ENCODE data around the gene TWIST2. TPM values are rescaled to one million over a fixed set of nuclear protein-coding genes. Genes with fewer than 3 reads are reported as not detected.

Gene TWIST2
- total RNA-seq, 2 donors from 2014 or later: 23.5 to 52.9 TPM

GRCh38 chr2:238922435-238922834, 74.5 kb downstream of the TWIST2 start:
- no peaks in the 10 kb centered on the region for H3K27me3 ChIP-seq (replicated peaks; ENCODE audit: insufficient read depth)
- TF ChIP-seq, protein P1, sequence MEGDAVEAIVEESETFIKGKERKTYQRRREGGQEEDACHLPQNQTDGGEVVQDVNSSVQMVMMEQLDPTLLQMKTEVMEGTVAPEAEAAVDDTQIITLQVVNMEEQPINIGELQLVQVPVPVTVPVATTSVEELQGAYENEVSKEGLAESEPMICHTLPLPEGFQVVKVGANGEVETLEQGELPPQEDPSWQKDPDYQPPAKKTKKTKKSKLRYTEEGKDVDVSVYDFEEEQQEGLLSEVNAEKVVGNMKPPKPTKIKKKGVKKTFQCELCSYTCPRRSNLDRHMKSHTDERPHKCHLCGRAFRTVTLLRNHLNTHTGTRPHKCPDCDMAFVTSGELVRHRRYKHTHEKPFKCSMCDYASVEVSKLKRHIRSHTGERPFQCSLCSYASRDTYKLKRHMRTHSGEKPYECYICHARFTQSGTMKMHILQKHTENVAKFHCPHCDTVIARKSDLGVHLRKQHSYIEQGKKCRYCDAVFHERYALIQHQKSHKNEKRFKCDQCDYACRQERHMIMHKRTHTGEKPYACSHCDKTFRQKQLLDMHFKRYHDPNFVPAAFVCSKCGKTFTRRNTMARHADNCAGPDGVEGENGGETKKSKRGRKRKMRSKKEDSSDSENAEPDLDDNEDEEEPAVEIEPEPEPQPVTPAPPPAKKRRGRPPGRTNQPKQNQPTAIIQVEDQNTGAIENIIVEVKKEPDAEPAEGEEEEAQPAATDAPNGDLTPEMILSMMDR (IDR thresholded peaks at IDR 0.05): no peak
- TF ChIP-seq POLR2AphosphoS5 (IDR thresholded peaks at IDR 0.05) (no peak), POLR2A (IDR thresholded peaks at IDR 0.05) (no peak)
- WGBS: 83% methylated on average over 9 of the region's 9 CpGs
- no peaks in the 10 kb centered on the region for H3K4me1 ChIP-seq (replicated peaks)
- H3K9me3 ChIP-seq: no peaks in the 10 kb centered on the region
- DNase-seq (ENCODE audit: low spot score): no peak
- H3K27ac ChIP-seq: no peak overlapping the region
- no peaks in the 10 kb centered on the region for H3K36me3 ChIP-seq
- intact Hi-C loops (cut with DNase I): no loop called here
- no peak overlapping the region for H3K4me3 ChIP-seq

DNA sequence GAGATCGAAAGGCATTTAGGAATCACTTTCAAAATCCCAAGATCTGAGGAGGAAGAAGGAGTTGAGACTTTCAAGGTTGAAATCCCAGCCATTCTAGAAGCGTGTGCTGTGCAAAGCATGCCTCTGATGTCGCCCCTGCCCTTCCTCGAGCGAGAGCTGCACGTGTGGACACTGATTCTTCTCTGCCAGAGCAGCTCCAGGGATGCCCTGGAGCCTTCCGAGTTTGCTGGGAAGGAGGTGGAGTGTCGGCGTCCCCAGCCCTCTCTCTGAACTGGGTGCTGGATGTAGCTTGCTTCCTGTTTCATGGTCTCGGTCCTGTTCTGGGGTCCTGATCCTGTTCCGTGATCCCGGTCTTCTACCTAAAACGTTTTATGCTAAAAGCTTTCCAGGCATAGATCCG, 76.1 kb downstream of the TWIST2 start:
- 92% methylated on average over 14 of the region's 14 CpGs for WGBS
- no peak for DNase-seq (ENCODE audit: low spot score)

GRCh38 chr2:238924796-238925195, 76.9 kb downstream of the TWIST2 start:
- H3K36me3 ChIP-seq: no peaks in the 10 kb centered on the region
- H3K27ac ChIP-seq: no peak overlapping the region
- H3K4me1 ChIP-seq (replicated peaks): no peaks in the 10 kb centered on the region
- H3K27me3 ChIP-seq (replicated peaks; ENCODE audit: insufficient read depth): no peaks in the 10 kb centered on the region
- no peaks in the 10 kb centered on the region for H3K9me3 ChIP-seq
- intact Hi-C loops (cut with DNase I): no loop called here
- no peak for DNase-seq (ENCODE audit: low spot score)
- TF ChIP-seq, protein P1 (IDR thresholded peaks at IDR 0.05): no peak
- TF ChIP-seq POLR2A (IDR thresholded peaks at IDR 0.05): no peak
- no peak for TF ChIP-seq POLR2AphosphoS5 (IDR thresholded peaks at IDR 0.05)
- WGBS: 32% methylated on average over 13 of the region's 13 CpGs
- H3K4me3 ChIP-seq: no peak overlapping the region

More for the DNA sequence above, 76.1 kb downstream of the TWIST2 start:
- intact Hi-C loops (cut with DNase I): no loop called here
- Histone ChIP-seq H3K36me3 (no peaks in the 10 kb centered on the region), H3K4me1 (replicated peaks) (no peaks in the 10 kb centered on the region), H3K4me3 (no peak overlapping the region), H3K27me3 (replicated peaks; ENCODE audit: insufficient read depth) (no peaks in the 10 kb centered on the region), H3K9me3 (no peaks in the 10 kb centered on the region), H3K27ac (no peak overlapping the region)
- TF ChIP-seq, protein P1 (IDR thresholded peaks at IDR 0.05): no peak
- no peak for TF ChIP-seq POLR2AphosphoS5 (IDR thresholded peaks at IDR 0.05)
- no peak for TF ChIP-seq POLR2A (IDR thresholded peaks at IDR 0.05)

- Histone ChIP-seq H3K36me3 (no peaks in the 10 kb centered on the region), H3K4me1 (replicated peaks) (no peaks in the 10 kb centered on the region), H3K9me3 (no peaks in the 10 kb centered on the region), H3K27ac (no peak overlapping the region), H3K27me3 (replicated peaks; ENCODE audit: insufficient read depth) (no peaks in the 10 kb centered on the region), H3K4me3 (no peak overlapping the region)
- TF ChIP-seq POLR2A (IDR thresholded peaks at IDR 0.05) (no peak), POLR2AphosphoS5 (IDR thresholded peaks at IDR 0.05) (no peak)
- TF ChIP-seq, protein P1 (IDR thresholded peaks at IDR 0.05): no peak
- intact Hi-C loops (cut with DNase I): no loop called here
- DNase-seq (ENCODE audit: low spot score): no peak
- 83% methylated on average over 13 of the region's 13 CpGs for WGBS
Observed at GRCh38 chr2:238925281-238925680, 77.4 kb downstream of the TWIST2 start.

- no peaks in the 10 kb centered on the region for H3K36me3 ChIP-seq
- no peak for DNase-seq (ENCODE audit: low spot score)
- TF ChIP-seq, protein P1 (IDR thresholded peaks at IDR 0.05): no peak
- TF ChIP-seq POLR2A (IDR thresholded peaks at IDR 0.05) (no peak), POLR2AphosphoS5 (IDR thresholded peaks at IDR 0.05) (no peak)
- no peak overlapping the region for H3K27ac ChIP-seq
- H3K4me1 ChIP-seq (replicated peaks): no peaks in the 10 kb centered on the region
- H3K27me3 ChIP-seq (replicated peaks; ENCODE audit: insufficient read depth): no peaks in the 10 kb centered on the region
- 93% methylated on average over 20 of the region's 20 CpGs for WGBS
- no peak overlapping the region for H3K4me3 ChIP-seq
- intact Hi-C loops (cut with DNase I): no loop called here
- no peaks in the 10 kb centered on the region for H3K9me3 ChIP-seq
Observed at GRCh38 chr2:238925816-238926521, 78.1 kb downstream of the TWIST2 start.

Measured in prostate gland (tissue), 2 donors.